Transverse colon (tissue), 4 donors: ENCODE data around the gene HMG20B. TPM values are rescaled to one million over a fixed set of nuclear protein-coding genes. Genes with fewer than 3 reads are reported as not detected.
A peak's percentile ranks its signal among the peaks of the same experiment; 100 is the strongest.

ENCODE experiments used
- DNase-seq: peaks from one replicate; pipeline ENCODE4 v3.0.0-alpha.2; 2019
- H3K27ac ChIP-seq, 4 donors: fragments of 200-600 bp; sonication (generic); 2 replicates each; pipeline ENCODE4 v1.5.1; 2016 to 2018; ENCODE audit warnings: inconsistent platforms in 4 of 4
- H3K27me3 ChIP-seq: fragments of 200-600 bp; sonication (generic); 2 replicates; pipeline ENCODE4 v1.5.1; 2017; ENCODE audit warnings: inconsistent platforms
- H3K36me3 ChIP-seq, 4 donors: fragments of 200-600 bp; sonication (generic); 2 replicates each; pipeline ENCODE4 v1.5.1; 2017 to 2019; ENCODE audit warnings: inconsistent platforms in 4 of 4
- H3K4me1 ChIP-seq, 4 donors: fragments of 200-600 bp; sonication (generic); 2 replicates each; pipeline ENCODE4 v1.5.1; 2017 to 2020; ENCODE audit warnings: inconsistent platforms in 4 of 4
- H3K4me3 ChIP-seq, 4 donors: fragments of 200-600 bp; sonication (generic); 1 replicate in 1 of 4; 2 replicates in 3 of 4; pipeline versions ENCODE4 v1.5.1 to v1.6.1; 2017 to 2019; ENCODE audit warnings: inconsistent platforms in 4 of 4
- H3K9me3 ChIP-seq, 2 donors: fragments of 200-600 bp; sonication (generic); 2 replicates each; pipeline ENCODE4 v1.5.1; 2017 to 2019; ENCODE audit warnings: inconsistent platforms in 2 of 2
- CTCF ChIP-seq, 5 experiments: fragments of 200-600 bp in 3 of 5; fragments of 450-650 bp in 2 of 5; sonication (generic) in 3 of 5; IDR thresholded peaks; 1 replicate in 2 of 5; 2 replicates in 3 of 5; pipeline ENCODE4 v1.5.1; 2016 to 2017; ENCODE audit warnings: antibody characterized with exemption in 5 of 5, inconsistent platforms in 3 of 5, mild to moderate bottlenecking in 2 of 5, moderate library complexity in 1 of 5
- EP300 ChIP-seq: sonication (generic); formaldehyde crosslinking; IDR thresholded peaks from one replicate; pipeline ENCODE4 v1.6.1; 2017; ENCODE audit warnings: antibody characterized with exemption, low read depth
- POLR2A ChIP-seq: fragments of 450-650 bp; IDR thresholded peaks from one replicate; pipeline ENCODE4 v1.6.1; 2016; ENCODE audit warnings: antibody characterized with exemption, mild to moderate bottlenecking, moderate library complexity
- POLR2AphosphoS5 ChIP-seq, 3 donors: sonication (generic); formaldehyde crosslinking; IDR thresholded peaks; one replicate each; pipeline ENCODE4 v1.6.1; 2016; ENCODE audit warnings: antibody characterized with exemption in 3 of 3
- WGBS, 2 donors: methylation state at CpG; one replicate each; pipeline ENCODE4 v1.1.5; 2018; ENCODE audit warnings: low coverage in 1 of 2; 5-methylcytosine and 5-hydroxymethylcytosine counted together
- in situ Hi-C, 4 donors: fragments of 200-750 bp; cut with MboI; loops; one replicate each; pipeline versions ENCODE4 v1.15.0 to v1.15.1; 2017; ENCODE audit warnings: low sequenced_read_pairs in 3 of 4, low pct_ligation_motif_present in 1 of 4, low pct_unique_long_range_greater_than_20kb in 1 of 4
- intact Hi-C: fragments of 100-400 bp; cut with DNase I; formaldehyde crosslinking; loops from one replicate; pipeline ENCODE4 v1.15.1; 2023; ENCODE audit warnings: low total_unique reads
- small RNA-seq, 4 donors: library from RNA; depleted of rRNA; stranded (forward); fragments of <200 nt; gene quantifications; one replicate each; pipeline ENCODE3, GENCODE V24; 2016
- total RNA-seq, 4 donors: library from RNA; depleted of rRNA; stranded (reverse); fragments of >200 nt; gene quantifications; one replicate each; pipeline ENCODE4 v1.1.0, GENCODE V29; 2016

Gene HMG20B
- total RNA-seq, 4 donors from 2014 or later = 88.9 to 555 (median 130) TPM

- DNase-seq = peak; percentile 99
- H3K9me3 ChIP-seq = no peaks in the 10 kb centered on the region
- peak within 1 kb of the TSS; percentile 86 to 96 (median 92) for H3K27ac ChIP-seq
- peak; percentile 79 for TF ChIP-seq POLR2A
- TF ChIP-seq EP300 = no peak
- TF ChIP-seq CTCF (IDR thresholded peaks at IDR 0.05) = no peak
- peak; percentile 84 to 92 (median 91) for TF ChIP-seq POLR2AphosphoS5 (IDR thresholded peaks at IDR 0.05)
- 1% methylated on average over 70 of the region's 80 CpGs; no CpG with 5 or more reads in 1 of the 2 donors for WGBS, 2 donors
- peaks cover 14 to 24% (median 17%) of the 10 kb centered on the region in 4 donors for H3K4me1 ChIP-seq
- in situ Hi-C loops = no loop called here
- peak within 1 kb of the TSS; percentile 91 to 99 (median 97) for H3K4me3 ChIP-seq
- intact Hi-C loops = no loop called here
- H3K36me3 ChIP-seq = no peaks in the 10 kb centered on the region
- H3K27me3 ChIP-seq = no peaks in the 10 kb centered on the region
Observed at GRCh38 chr19:3626473-3627350, 54.0 kb downstream of the HMG20B start, which contains the start of gene CACTIN. Gene CACTIN, minus strand, starts transcription at chr19:3626790. Its CDS starts 28 bp downstream, at chr19:3626762.

- Histone ChIP-seq H3K4me1 (peaks cover 14 to 24% (median 17%) of the 10 kb centered on the region in 4 donors), H3K27ac (peak overlapping the region; percentile 86 to 96 (median 92)), H3K36me3 (peaks cover 0 to 5% (median 2%) of the 10 kb centered on the region in 4 donors), H3K27me3 (no peaks in the 10 kb centered on the region), H3K4me3 (peak overlapping the region in 1 of 4 donors; percentile 19), H3K9me3 (no peaks in the 10 kb centered on the region)
- intact Hi-C loops = no loop called here
- TF ChIP-seq EP300 (no peak), POLR2AphosphoS5 (IDR thresholded peaks at IDR 0.05) (no peak), POLR2A (no peak), CTCF (IDR thresholded peaks at IDR 0.05) (no peak)
- in situ Hi-C loops = no loop called here
- no peak for DNase-seq
- WGBS, 2 donors = 10 to 50% methylated on average over 2 to 7 of the region's 7 CpGs
Observed at GRCh38 chr19:3627351-3627723, 54.6 kb downstream of the HMG20B start.

Small RNA genes lying within 50 kb of the gene (small RNA-seq; reads per million reads assigned to genes)
- gene AC005786.1 = 0 reads per million in 4 donors

Other genes starting within 250 kb of the HMG20B start
- gene NFIC, start 206.4 kb upstream of the HMG20B start, total RNA-seq = 100 to 1,000 TPM in 1 of 4 donors, 10 to 100 TPM in 3; 39.9 to 145 (median 68.1) TPM
- gene SMIM24, start 92.4 kb upstream of the HMG20B start, total RNA-seq = 100 to 1,000 TPM in 1 of 4 donors, 10 to 100 TPM in 3; 18.7 to 100 (median 85.5) TPM
- 10 to 100 TPM in 1 of 4 donors, 1 to 10 TPM in 1, not detected in 2; 4.1 to 15.3 TPM for gene SMIM44, start 89.5 kb upstream of the HMG20B start, total RNA-seq
- 10 to 100 TPM in 2 of 4 donors, 1 to 10 TPM in 2; 7.2 to 13.5 (median 10.8) TPM for gene DOHH, start 72.3 kb upstream of the HMG20B start, total RNA-seq
- gene FZR1, start 66.6 kb upstream of the HMG20B start, total RNA-seq = 100 to 1,000 TPM in 1 of 4 donors, 10 to 100 TPM in 3; 29.1 to 107 (median 35.3) TPM
- 1 to 10 TPM in 2 of 4 donors, not detected in 2; 2.5 to 5.2 TPM for gene TEKTIP1, start 33.8 kb upstream of the HMG20B start, total RNA-seq
- gene MFSD12, start 15.4 kb upstream of the HMG20B start, total RNA-seq = 100 to 1,000 TPM in 1 of 4 donors, 10 to 100 TPM in 3; 35.2 to 214 (median 49.2) TPM
- under 1 TPM in 3 of 4 donors, not detected in 1; 0.14 to 0.95 (median 0.60) TPM for gene GIPC3, start 12.5 kb downstream of the HMG20B start, total RNA-seq
- under 1 TPM in 2 of 4 donors, not detected in 2; 0.27 to 0.79 TPM for gene TBXA2R, start 33.9 kb downstream of the HMG20B start, total RNA-seq
- 10 to 100 TPM; 21.9 to 88.4 (median 53.0) TPM for gene CACTIN, start 53.8 kb downstream of the HMG20B start, total RNA-seq
- 10 to 100 TPM; 25.4 to 91.1 (median 36.4) TPM for gene PIP5K1C, start 127.5 kb downstream of the HMG20B start, total RNA-seq
- gene TJP3, start 135.4 kb downstream of the HMG20B start, total RNA-seq = 100 to 1,000 TPM; 234 to 894 (median 282) TPM
- gene APBA3, start 188.7 kb downstream of the HMG20B start, total RNA-seq = 100 to 1,000 TPM in 2 of 4 donors, 10 to 100 TPM in 2; 24.0 to 284 (median 95.7) TPM
- gene MRPL54, start 189.7 kb downstream of the HMG20B start, total RNA-seq = 10 to 100 TPM; 38.0 to 72.2 (median 52.1) TPM
- not detected for gene RAX2, start 199.3 kb downstream of the HMG20B start, total RNA-seq
- gene MATK, start 213.4 kb downstream of the HMG20B start, total RNA-seq = 1 to 10 TPM in 2 of 4 donors, under 1 TPM in 1, not detected in 1; 0.60 to 6.1 (median 2.9) TPM